ENCODE measurements around the gene NR2C2. TPM values are rescaled to one million over a fixed set of nuclear protein-coding genes. Genes with fewer than 3 reads are reported as not detected.
A peak's percentile ranks its signal among the peaks of the same experiment; 100 is the strongest.

NR2C2 gene
- 10 to 100 TPM; 32.2 to 60.6 (median 47.8) TPM for total RNA-seq

DNA sequence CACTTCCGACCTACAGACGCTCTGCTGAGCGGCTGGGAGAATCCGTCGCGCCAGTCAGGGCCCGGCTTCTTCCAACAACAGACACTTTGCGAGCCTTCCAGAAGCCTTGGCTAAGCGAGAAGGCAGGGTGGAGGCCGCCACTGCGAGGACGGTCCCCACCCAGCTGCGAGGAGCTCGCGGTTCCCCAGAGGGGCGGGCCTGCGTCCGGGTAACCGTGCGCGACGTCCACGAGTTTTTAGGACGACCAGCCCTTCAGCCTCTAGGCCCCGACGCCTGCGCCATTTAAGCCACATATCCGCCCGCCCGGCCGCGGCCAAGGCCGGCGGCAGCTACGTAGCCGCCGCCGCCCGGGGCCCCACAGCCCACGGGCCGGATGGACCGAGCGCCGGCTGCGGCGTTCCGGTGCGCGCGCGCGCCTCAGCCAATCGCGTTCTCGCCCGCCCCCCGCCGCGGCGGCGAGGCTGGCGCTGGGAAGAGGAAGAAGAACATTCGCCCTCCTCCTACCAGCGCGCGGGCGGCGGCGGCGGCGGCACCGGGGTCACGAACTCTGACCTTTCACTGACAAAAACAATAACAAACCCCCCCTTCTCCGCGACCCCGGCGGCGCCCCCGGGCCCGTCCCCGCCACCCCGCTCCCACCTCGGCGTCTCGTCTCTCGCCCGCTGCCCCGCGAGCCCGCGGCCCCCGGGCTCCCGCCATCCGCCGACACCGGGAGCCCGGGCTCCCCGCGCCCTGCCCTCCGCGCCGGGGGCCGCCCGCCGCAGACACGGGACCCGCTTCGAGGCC lies at the start of gene NR2C2:
NR2C2 (plus strand) TSS at position 484 of the 786 bp plus-strand sequence. CDS start 56,332 bp downstream, outside the sequence.
- peak within 1 kb of the TSS; percentile 81 to 97 (median 90) for H3K4me3 ChIP-seq
- H3K27ac ChIP-seq: peak within 1 kb of the TSS; percentile 99 to 100 (median 99)
- intact Hi-C loops (cut with DNase I; ENCODE audit: low total_unique reads) (loop anchor here (10.0 kb wide), 1 partner anchor 118 kb away; the partner anchor contains the start of gene MRPS25), in situ Hi-C loops (cut with MboI; ENCODE audit: low pct_ligation_motif_present in 1 of 4, low pct_unique_long_range_greater_than_20kb in 1 of 4, low sequenced_read_pairs in 3 of 4) (no loop called here)
- peaks cover 0 to 16% (median 5%) of the 10 kb centered on the region in 4 donors for H3K36me3 ChIP-seq
- H3K9me3 ChIP-seq: no peaks in the 10 kb centered on the region
- WGBS, 2 donors (ENCODE audit: low coverage in 1 of 2): 0% methylated on average over 39 of the region's 108 CpGs; no CpG with 5 or more reads in 1 of the 2 donors
- DNase-seq: peak; percentile 91
- H3K4me1 ChIP-seq: peaks cover 19 to 65% (median 34%) of the 10 kb centered on the region in 4 donors
- TF ChIP-seq EP300 (IDR thresholded peaks at IDR 0.05; ENCODE audit: low read depth): no peak
- TF ChIP-seq, protein P1, sequence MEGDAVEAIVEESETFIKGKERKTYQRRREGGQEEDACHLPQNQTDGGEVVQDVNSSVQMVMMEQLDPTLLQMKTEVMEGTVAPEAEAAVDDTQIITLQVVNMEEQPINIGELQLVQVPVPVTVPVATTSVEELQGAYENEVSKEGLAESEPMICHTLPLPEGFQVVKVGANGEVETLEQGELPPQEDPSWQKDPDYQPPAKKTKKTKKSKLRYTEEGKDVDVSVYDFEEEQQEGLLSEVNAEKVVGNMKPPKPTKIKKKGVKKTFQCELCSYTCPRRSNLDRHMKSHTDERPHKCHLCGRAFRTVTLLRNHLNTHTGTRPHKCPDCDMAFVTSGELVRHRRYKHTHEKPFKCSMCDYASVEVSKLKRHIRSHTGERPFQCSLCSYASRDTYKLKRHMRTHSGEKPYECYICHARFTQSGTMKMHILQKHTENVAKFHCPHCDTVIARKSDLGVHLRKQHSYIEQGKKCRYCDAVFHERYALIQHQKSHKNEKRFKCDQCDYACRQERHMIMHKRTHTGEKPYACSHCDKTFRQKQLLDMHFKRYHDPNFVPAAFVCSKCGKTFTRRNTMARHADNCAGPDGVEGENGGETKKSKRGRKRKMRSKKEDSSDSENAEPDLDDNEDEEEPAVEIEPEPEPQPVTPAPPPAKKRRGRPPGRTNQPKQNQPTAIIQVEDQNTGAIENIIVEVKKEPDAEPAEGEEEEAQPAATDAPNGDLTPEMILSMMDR (IDR thresholded peaks at IDR 0.05): no peak
- peak; percentile 91 for TF ChIP-seq POLR2A (IDR thresholded peaks at IDR 0.05)
- TF ChIP-seq POLR2AphosphoS5 (IDR thresholded peaks at IDR 0.05): peak; percentile 72 to 86 (median 83)
- H3K27me3 ChIP-seq: no peaks in the 10 kb centered on the region

DNA sequence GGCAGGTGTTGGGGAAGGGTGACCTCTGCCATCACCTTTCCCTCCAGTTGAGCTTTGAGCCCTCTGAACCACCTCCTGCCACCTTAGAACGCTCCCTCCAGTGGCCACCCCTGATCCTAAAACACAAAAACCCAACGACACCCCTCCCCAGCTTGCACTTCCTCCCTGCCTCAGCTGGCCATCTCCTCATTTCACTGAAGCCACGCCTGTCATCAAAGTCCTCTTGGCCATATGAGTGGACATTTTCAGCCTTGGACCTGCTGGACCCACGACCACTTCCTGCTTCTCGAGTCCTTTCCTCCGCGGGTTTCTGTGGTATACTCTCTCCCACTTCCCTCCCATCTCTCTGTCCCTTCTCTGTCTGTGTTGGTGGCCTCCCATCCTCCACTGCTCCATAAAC lies 48.5 kb upstream of the NR2C2 start:
- H3K36me3 ChIP-seq: no peaks in the 10 kb centered on the region
- H3K4me3 ChIP-seq: no peak overlapping the region
- intact Hi-C loops (cut with DNase I; ENCODE audit: low total_unique reads) (no loop called here), in situ Hi-C loops (cut with MboI; ENCODE audit: low pct_ligation_motif_present in 1 of 4, low pct_unique_long_range_greater_than_20kb in 1 of 4, low sequenced_read_pairs in 3 of 4) (no loop called here)
- no peaks in the 10 kb centered on the region for H3K9me3 ChIP-seq
- no peak for DNase-seq
- no peaks in the 10 kb centered on the region for H3K4me1 ChIP-seq
- H3K27me3 ChIP-seq: no peaks in the 10 kb centered on the region
- no peak overlapping the region for H3K27ac ChIP-seq
- WGBS, 2 donors (ENCODE audit: low coverage in 1 of 2): 52% methylated on average over 7 of the region's 7 CpGs; no CpG with 5 or more reads in 1 of the 2 donors
- TF ChIP-seq POLR2A (IDR thresholded peaks at IDR 0.05) (no peak), POLR2AphosphoS5 (IDR thresholded peaks at IDR 0.05) (no peak), EP300 (IDR thresholded peaks at IDR 0.05; ENCODE audit: low read depth) (no peak)
- TF ChIP-seq, protein P1 (IDR thresholded peaks at IDR 0.05): no peak

DNA sequence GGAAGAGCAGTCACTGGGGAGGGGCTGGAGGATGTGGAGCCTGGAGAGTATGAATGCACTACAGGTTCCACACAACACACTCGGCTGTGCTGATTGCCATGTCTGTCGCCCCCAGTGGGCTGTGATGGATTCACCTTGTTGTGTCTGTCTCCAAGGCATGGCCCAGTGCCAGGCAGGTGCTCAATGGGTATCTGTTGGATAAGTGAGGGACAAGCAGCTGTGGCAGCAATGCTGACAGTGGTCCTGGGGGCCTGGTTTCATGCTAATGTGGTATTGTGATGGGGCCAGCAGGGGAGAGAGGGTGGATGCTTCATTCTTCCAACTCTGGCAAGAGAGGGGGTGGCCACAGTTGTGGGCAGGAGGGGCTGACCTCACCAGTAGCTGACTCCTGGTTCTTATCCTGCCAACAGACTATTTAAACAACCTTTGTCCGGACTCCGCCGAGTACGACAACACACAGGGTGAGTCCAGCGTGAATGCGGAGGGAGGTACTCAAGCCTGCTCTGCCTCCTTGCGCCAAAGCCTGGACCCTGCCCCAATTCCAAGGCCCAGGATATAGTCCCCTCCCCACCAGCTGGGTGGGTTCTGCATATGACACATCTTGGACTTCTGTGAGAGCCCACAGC lies 47.3 kb upstream of the NR2C2 start:
- no peak for TF ChIP-seq EP300 (IDR thresholded peaks at IDR 0.05; ENCODE audit: low read depth)
- TF ChIP-seq POLR2AphosphoS5 (IDR thresholded peaks at IDR 0.05): no peak
- TF ChIP-seq, protein P1 (IDR thresholded peaks at IDR 0.05): no peak
- no peak for TF ChIP-seq POLR2A (IDR thresholded peaks at IDR 0.05)
- 61% methylated on average over 9 of the region's 9 CpGs; no CpG with 5 or more reads in 1 of the 2 donors for WGBS, 2 donors (ENCODE audit: low coverage in 1 of 2)
- Histone ChIP-seq H3K27me3 (no peaks in the 10 kb centered on the region), H3K4me1 (no peaks in the 10 kb centered on the region), H3K4me3 (no peak overlapping the region), H3K36me3 (no peaks in the 10 kb centered on the region), H3K9me3 (no peaks in the 10 kb centered on the region), H3K27ac (no peak overlapping the region)
- in situ Hi-C loops (cut with MboI; ENCODE audit: low pct_ligation_motif_present in 1 of 4, low pct_unique_long_range_greater_than_20kb in 1 of 4, low sequenced_read_pairs in 3 of 4): loop anchor here in 1 of 4 donors (25.0 kb wide), 1 partner anchor 388 kb away; no protein-coding TSS in a partner anchor
- DNase-seq: peak; percentile 44
- intact Hi-C loops (cut with DNase I; ENCODE audit: low total_unique reads): no loop called here

Data from transverse colon (tissue), 4 donors.